ENCODE measurements around the gene TTC33.

The TTC33 gene

DNA sequence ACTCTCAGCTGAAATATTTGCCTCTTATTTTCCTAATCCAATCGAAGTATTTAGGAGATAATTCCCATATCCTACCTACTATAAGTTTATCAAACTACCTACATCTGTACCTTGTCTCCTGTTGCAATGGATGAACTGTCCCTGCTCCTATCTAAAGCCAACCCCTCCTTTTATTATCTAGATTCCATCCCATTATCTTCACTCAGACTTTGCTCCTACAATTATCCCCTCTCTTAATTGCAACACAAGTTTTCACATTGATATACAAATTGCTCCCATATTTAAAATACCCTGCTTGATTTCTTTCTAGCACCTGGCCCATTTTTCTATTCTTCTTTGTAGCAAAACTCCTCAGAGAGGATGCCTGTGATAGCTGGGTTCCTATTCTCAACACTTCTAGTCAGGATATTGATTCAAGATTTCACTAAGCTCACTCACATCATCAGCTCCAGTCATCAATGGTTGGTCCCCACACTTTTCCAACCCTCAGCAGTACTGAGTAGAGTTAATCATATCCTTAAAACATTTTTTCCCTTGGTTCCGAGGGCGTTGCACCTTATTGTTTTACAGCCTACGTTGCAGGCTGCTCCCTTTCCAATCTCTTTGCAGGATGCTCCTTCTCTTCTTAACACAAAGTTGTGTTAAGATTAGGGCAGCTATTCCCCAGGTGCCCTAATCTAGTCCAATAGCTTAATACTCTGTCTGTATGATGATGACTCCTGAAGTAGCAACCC is 253.9 kb downstream of the TTC33 start:
- in situ Hi-C loops (cut with HindIII; ENCODE audit: low pct_unique_long_range_greater_than_20kb, low sequenced_read_pairs) = no loop called here
- no peak for DNase-seq (ENCODE audit: low read depth in 1 of 2, low spot score in 1 of 2)
- no peak for TF ChIP-seq JUND (IDR thresholded peaks at IDR 0.05; ENCODE audit: low read depth)

DNA sequence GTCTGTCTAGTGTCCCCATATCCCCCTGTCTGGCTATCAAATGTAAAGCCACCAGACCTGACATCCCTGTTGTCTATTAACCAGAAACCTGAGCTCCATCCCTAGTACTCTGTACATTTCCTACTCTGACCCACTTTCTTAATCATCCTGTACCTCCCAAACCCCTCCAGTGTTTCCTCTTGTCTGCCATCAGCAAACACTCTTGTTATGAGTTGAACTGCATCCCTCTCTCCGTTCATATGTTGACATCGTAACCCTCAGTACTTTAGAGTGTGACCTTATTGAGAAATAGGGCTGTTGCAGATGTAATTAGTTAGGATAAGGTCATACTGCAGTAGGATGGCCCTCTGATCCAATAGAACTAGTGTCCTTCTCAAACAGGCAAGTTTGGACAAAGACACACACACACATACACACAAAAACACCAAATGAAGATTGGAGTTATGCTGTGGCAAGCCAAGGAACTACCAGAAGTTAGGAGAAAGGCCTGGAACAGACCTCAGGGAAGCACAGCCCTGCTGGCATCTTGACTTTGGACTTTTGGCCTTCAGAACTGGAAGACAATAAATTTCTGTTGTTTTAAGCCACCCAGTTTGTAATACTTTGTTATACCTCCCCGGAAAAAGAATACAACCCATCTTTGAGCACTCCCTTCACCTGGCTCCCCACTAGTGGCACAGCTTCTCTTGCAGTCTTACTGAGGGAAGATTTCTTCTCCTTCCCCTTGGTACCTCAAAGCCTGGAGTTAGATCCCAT is 256.1 kb downstream of the TTC33 start:
- in situ Hi-C loops (cut with HindIII; ENCODE audit: low pct_unique_long_range_greater_than_20kb, low sequenced_read_pairs) = no loop called here
- no peak for TF ChIP-seq JUND (IDR thresholded peaks at IDR 0.05; ENCODE audit: low read depth)
- DNase-seq (ENCODE audit: low read depth in 1 of 2, low spot score in 1 of 2) = no peak

DNA sequence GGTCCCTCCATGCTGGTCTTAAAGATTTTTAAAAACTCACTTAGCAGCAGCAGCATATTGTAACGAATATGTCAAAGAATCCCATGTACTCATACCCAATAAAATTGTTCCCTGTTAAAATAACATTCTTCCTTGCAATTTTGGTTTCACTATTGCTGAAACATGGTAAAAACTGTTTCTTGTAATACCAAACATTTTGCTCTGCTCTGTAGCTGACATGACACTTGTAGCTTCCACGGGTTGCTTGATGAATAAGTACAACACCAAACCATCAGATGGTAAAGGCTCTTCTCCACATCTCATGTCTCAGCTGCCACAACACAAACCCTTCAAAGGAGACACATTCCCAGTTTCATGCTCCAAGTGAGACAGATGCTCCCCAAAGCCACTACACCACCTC is 256.8 kb downstream of the TTC33 start:
- DNase-seq (ENCODE audit: low read depth in 1 of 2, low spot score in 1 of 2) = no peak
- no peak for TF ChIP-seq JUND (IDR thresholded peaks at IDR 0.05; ENCODE audit: low read depth)
- in situ Hi-C loops (cut with HindIII; ENCODE audit: low pct_unique_long_range_greater_than_20kb, low sequenced_read_pairs) = no loop called here

DNA sequence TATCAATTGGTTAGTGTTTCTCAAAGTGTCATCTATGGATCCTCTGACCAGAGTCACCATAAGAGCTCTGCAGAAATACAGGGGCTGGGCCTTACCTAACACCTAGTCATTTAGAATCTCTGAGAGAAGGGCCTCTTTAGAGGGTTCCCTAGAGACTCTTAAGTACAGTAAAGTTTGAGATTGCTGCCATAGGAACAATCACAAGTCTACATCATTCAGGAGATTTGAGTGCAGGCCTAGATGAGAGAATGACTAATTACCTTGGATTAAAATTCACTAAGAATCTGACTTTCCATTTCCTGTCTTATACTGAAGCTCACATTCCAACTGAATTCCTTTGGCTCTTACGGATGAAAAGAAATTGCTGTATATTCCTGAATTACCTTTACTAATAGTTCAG is 258.2 kb downstream of the TTC33 start:
- in situ Hi-C loops (cut with HindIII; ENCODE audit: low pct_unique_long_range_greater_than_20kb, low sequenced_read_pairs) = no loop called here
- TF ChIP-seq JUND (IDR thresholded peaks at IDR 0.05; ENCODE audit: low read depth) = no peak
- no peak for DNase-seq (ENCODE audit: low read depth in 1 of 2, low spot score in 1 of 2)

DNA sequence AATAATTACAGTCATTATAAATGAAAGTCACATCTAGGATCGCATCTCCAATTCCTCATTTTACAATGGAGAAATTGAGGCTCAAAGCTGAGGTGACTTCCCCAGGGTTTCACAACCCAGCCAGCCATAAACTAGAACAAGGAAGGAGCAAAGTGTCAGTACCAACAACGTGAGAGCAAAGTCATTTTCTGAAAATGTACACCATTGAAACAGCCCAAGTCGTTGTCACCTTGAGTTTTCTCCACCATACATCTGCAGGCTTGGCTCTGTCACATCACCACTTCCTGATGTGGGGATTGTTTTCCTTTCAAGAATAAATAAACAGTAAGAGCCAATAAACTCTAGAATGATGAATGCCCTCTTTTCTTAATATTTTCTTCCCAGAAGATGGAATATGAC is 260.5 kb downstream of the TTC33 start:
- TF ChIP-seq JUND (IDR thresholded peaks at IDR 0.05; ENCODE audit: low read depth) = no peak
- in situ Hi-C loops (cut with HindIII; ENCODE audit: low pct_unique_long_range_greater_than_20kb, low sequenced_read_pairs) = no loop called here
- no peak for DNase-seq (ENCODE audit: low read depth in 1 of 2, low spot score in 1 of 2)

DNA sequence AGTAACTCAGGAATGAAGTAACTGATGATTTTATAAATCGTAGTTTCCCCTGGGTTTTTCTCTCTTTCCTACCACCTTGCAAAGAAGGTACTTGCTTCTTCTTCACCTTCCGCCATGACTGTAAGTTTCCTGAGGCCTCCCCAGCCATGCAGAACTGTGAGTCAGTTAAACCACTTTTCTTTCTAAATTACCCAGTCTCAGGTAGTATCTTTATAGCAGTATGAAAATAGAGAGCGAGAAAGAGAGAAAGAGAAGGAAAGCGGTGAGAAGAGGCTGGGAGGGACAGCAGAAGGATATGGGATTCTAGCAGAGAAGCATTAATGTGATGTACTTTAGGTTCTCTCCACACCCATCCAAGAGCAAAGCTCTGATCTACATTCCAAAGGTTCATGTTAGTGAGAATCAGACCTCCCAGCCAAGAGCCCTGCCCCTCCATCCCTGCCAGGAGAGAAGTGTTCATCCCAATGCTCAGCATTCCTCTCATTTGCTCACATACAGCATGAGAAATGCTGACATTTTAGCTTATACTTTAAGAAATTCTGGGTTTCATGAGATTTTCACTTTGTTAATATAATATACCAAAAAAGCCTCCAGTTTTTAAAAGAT is 261.0 kb downstream of the TTC33 start:
- DNase-seq (ENCODE audit: low read depth in 1 of 2, low spot score in 1 of 2) = no peak
- no peak for TF ChIP-seq JUND (IDR thresholded peaks at IDR 0.05; ENCODE audit: low read depth)
- in situ Hi-C loops (cut with HindIII; ENCODE audit: low pct_unique_long_range_greater_than_20kb, low sequenced_read_pairs) = no loop called here

DNA sequence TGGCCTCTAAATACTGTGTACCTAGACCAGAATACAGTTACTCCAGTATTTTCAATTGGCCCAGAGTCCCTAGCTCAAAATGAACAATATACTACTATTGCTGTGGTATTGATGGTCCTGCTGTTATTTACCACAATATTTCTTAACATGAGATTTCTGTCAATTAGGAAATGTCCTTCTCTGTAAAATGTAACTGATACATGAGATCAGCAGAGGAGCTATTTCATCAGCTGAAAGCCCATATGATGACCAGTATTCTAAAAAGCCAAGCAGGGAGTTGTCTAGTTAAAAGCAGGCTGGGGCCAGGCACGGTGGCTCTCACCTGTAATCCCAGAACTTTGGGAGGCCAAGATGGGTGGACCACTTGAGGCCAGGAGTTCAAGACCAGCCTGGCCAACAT is 263.7 kb downstream of the TTC33 start:
- no peak for DNase-seq (ENCODE audit: low read depth in 1 of 2, low spot score in 1 of 2)
- in situ Hi-C loops (cut with HindIII; ENCODE audit: low pct_unique_long_range_greater_than_20kb, low sequenced_read_pairs) = no loop called here
- TF ChIP-seq JUND (IDR thresholded peaks at IDR 0.05; ENCODE audit: low read depth) = no peak

DNA sequence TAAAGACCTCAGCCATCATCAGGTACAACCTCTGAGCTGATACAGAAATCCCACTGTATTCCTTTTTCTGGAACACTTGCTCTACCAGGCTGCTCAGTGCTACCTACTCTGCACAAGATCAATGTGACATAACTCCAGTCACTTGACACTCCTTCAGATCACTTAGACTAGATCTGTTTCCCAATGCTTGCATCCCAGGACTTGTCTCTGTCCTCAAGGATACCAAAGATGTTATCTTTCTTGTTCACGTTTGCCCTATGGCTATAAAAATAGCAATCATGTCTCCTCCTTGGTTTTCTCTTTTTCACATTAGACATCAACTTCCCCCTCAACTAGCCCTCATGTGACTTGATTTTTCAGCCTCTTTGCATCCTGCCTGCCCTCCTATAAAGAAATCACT is 264.1 kb downstream of the TTC33 start:
- no peak for DNase-seq (ENCODE audit: low read depth in 1 of 2, low spot score in 1 of 2)
- in situ Hi-C loops (cut with HindIII; ENCODE audit: low pct_unique_long_range_greater_than_20kb, low sequenced_read_pairs) = no loop called here
- no peak for TF ChIP-seq JUND (IDR thresholded peaks at IDR 0.05; ENCODE audit: low read depth)

DNA sequence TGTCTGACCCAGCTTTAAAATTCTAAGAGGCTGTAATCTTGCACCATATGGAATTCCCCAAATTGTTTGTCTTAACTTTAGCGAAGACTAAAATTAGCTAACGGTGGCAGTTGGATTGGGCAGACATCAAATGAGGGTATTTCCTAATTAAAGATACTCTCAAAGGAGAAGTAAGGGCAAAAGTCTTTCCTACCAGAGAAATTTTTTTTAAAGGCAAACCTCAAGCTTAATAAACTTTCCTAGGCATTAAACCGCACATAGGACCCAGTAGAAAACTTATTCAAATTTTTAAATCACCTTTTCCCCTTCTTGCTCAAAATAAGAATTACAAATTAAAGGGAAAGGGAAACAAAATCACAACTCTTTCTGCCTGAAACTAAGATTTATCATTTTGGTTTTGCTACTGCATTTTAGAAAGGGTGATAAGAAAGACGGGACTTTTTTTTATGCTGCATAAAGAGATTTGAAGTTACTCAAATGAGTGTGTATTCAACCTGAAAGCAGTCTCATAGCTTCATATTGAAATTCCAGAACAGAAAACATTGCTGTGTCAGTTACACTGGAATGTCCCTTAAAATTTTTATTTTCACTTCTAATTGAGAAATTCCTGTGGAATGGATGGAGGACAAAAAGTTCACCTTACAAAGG is 265.2 kb downstream of the TTC33 start:
- in situ Hi-C loops (cut with HindIII; ENCODE audit: low pct_unique_long_range_greater_than_20kb, low sequenced_read_pairs) = no loop called here
- no peak for DNase-seq (ENCODE audit: low read depth in 1 of 2, low spot score in 1 of 2)
- TF ChIP-seq JUND (IDR thresholded peaks at IDR 0.05; ENCODE audit: low read depth) = no peak

DNA sequence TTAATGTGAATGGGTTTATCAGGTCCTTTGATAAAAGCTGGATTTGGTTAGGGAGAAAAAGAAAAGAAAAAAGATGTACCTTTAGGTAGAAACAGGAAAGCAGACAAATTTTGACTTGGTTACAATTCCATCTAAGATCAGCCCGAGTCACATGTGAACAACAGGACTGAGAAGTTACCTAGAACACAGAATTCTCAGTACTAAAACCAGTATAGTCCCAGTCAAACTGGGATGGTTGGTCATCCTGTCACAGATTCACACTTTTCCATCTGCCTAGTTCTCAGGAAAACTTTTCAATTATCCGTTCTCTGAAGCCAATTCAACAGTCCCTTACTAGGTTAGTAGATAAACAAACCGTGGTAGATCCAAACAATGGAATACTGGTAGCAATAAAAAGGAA is 266.3 kb downstream of the TTC33 start:
- no peak for TF ChIP-seq JUND (IDR thresholded peaks at IDR 0.05; ENCODE audit: low read depth)
- no peak for DNase-seq (ENCODE audit: low read depth in 1 of 2, low spot score in 1 of 2)
- in situ Hi-C loops (cut with HindIII; ENCODE audit: low pct_unique_long_range_greater_than_20kb, low sequenced_read_pairs) = no loop called here

DNA sequence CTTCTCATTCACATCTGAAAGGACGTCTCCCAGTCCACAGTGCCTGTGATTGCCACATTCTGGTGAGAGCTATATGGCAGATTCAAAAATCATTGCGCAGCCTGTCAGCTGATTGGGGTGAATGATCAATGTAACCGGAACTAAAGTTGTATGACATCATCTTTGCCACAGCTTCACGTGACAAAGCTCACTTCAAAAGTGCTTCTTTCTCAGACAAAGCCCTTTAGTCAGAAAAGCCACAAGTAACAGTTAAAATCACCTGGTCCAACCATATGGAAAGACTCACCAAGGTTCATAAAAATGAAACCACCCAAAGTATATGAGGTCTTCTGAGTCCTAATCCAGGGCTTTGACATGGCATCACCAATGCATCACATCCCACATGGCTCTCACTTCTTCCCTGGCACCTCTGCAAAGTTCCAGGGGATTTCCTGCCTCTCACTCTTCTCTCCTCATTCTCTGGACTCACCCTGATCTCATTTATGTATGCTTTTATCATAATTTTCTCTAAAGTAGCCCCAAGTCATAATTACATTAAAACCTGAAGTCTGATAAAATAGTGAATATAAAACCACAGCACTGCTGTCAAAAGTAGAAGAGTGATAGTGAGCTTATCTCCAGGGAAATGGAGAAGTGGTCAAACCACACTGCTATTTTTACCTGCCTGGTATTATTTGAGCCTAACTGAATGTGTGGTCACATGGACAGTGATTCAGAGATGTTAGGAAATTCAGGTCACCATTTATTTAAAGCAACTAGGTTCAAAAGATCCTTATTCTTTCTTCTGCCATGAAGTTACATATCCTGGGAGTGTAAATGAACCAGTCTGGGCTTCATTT is 269.1 kb downstream of the TTC33 start:
- in situ Hi-C loops (cut with HindIII; ENCODE audit: low pct_unique_long_range_greater_than_20kb, low sequenced_read_pairs) = no loop called here
- TF ChIP-seq JUND (IDR thresholded peaks at IDR 0.05; ENCODE audit: low read depth) = no peak
- DNase-seq (ENCODE audit: low read depth in 1 of 2, low spot score in 1 of 2) = no peak
